Caco-2 (cell line): ENCODE results near the gene RTP1. TPM values are rescaled to one million over a fixed set of nuclear protein-coding genes. Genes with fewer than 3 reads are reported as not detected.

Experiments
- Bru-seq: library from RNA; stranded (reverse); fragments of 400-500 nt; gene quantifications from one replicate; lab custom pipeline; 2021; lab: Mats Ljungman, UMichigan
- BruChase-seq, 2 experiments: library from RNA; stranded (reverse); fragments of 400-500 nt; gene quantifications; one replicate each; lab custom pipeline; 2021; lab: Mats Ljungman, UMichigan
- BruUV-seq: library from RNA; stranded (reverse); fragments of 400-500 nt; replicated peaks from 2 replicates; lab custom pipeline; 2021; lab: Mats Ljungman, UMichigan
- CTCF ChIA-PET: fragments of 300-600 bp; sonication (Branson Sonifier 250); formaldehyde crosslinking; loops from one replicate; lab custom pipeline; 2022; ENCODE audit warnings: antibody characterized with exemption; lab: Charles Lee
- POLR2A ChIA-PET: fragments of 300-600 bp; sonication (Branson Sonifier 250); formaldehyde crosslinking; loops from one replicate; lab custom pipeline; 2022; ENCODE audit warnings: antibody characterized with exemption; lab: Charles Lee
- DNase-seq, 2 experiments: peaks; one replicate each; pipeline versions ENCODE4 v3.0.0 to v3.0.0-alpha.2; 2020 to 2022
- H3K27me3 ChIP-seq: replicated peaks from 2 replicates; pipeline ENCODE4 v1.6.0; 2011; ENCODE audit warnings: low read length; ENCODE audit not compliant: control insufficient read depth, insufficient read depth
- H3K36me3 ChIP-seq: 2 replicates; pipeline ENCODE4 v1.5.1; 2011; ENCODE audit warnings: low read length; ENCODE audit not compliant: control insufficient read depth, insufficient read depth
- H3K4me1 ChIP-seq: fragments of 250-450 bp; sonication (Bioruptor Pico); 2 replicates; pipeline ENCODE4 v1.5.1; 2020; ENCODE audit warnings: mild to moderate bottlenecking
- H3K4me3 ChIP-seq: 2 replicates; pipeline ENCODE4 v1.5.1; 2011; ENCODE audit warnings: low read depth, mild to moderate bottlenecking, control low read depth, low read length
- H3K9me3 ChIP-seq: fragments of 250-450 bp; sonication (Bioruptor Pico); 2 replicates; pipeline ENCODE4 v1.5.1; 2020; ENCODE audit warnings: mild to moderate bottlenecking, moderate library complexity
- H3K27ac Mint-ChIP-seq: one replicate; pipeline ENCODE4 v1.8.0; 2022; ENCODE audit warnings: mixed read lengths; ENCODE audit not compliant: unreplicated experiment
- H3K27me3 Mint-ChIP-seq: one replicate; pipeline ENCODE4 v1.8.0; 2022; ENCODE audit warnings: mixed read lengths; ENCODE audit not compliant: insufficient read depth, unreplicated experiment
- H3K36me3 Mint-ChIP-seq: one replicate; pipeline ENCODE4 v1.8.0; 2022; ENCODE audit warnings: mild to moderate bottlenecking, mixed read lengths; ENCODE audit not compliant: insufficient read depth, unreplicated experiment
- H3K4me1 Mint-ChIP-seq: one replicate; pipeline ENCODE4 v1.8.0; 2022; ENCODE audit warnings: low read depth, mixed read lengths; ENCODE audit not compliant: unreplicated experiment
- H3K4me3 Mint-ChIP-seq: one replicate; pipeline ENCODE4 v1.8.0; 2022; ENCODE audit warnings: mild to moderate bottlenecking, moderate library complexity, mixed read lengths; ENCODE audit not compliant: unreplicated experiment
- H3K9me3 Mint-ChIP-seq: one replicate; pipeline ENCODE4 v1.8.0; 2022; ENCODE audit warnings: mixed read lengths; ENCODE audit not compliant: unreplicated experiment
- CTCF ChIP-seq, 2 experiments: fragments of 200-600 bp in 1 of 2; IDR thresholded peaks; 1 replicate in 1 of 2; 2 replicates in 1 of 2; pipeline versions ENCODE4 v1.5.1 to v1.8.0; 2011 to 2022; ENCODE audit warnings: antibody characterized with exemption in 1 of 2, control low read depth in 1 of 2, inconsistent platforms in 1 of 2, low read depth in 1 of 2, low read length in 1 of 2, mild to moderate bottlenecking in 1 of 2, moderate library complexity in 1 of 2; ENCODE audit not compliant: insufficient read depth in 1 of 2, severe bottlenecking in 1 of 2, unreplicated experiment in 1 of 2
- intact Hi-C: fragments of 100-400 bp; cut with micrococcal nuclease; formaldehyde crosslinking; loops from one replicate; pipeline ENCODE4 v1.10.0; 2022; ENCODE audit not compliant: unreplicated experiment
- long read RNA-seq: library from polyadenylated mRNA; stranded (forward); transcript quantifications from one replicate; pipeline ENCODE4 v2.0.0, GENCODE V29; 2022
- total RNA-seq: library from RNA; stranded (reverse); gene quantifications from 2 replicates; pipeline ENCODE4 v1.2.3, GENCODE V29; 2022

The RTP1 gene, protein sequence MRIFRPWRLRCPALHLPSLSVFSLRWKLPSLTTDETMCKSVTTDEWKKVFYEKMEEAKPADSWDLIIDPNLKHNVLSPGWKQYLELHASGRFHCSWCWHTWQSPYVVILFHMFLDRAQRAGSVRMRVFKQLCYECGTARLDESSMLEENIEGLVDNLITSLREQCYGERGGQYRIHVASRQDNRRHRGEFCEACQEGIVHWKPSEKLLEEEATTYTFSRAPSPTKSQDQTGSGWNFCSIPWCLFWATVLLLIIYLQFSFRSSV
- total RNA-seq (not detected in 2 replicates), Bru-seq, nascent RNA (not detected), BruChase-seq, experiment 1, labeled RNA remaining after a 2-hour chase (not detected), BruChase-seq, experiment 2, labeled RNA remaining after a 6-hour chase (percentile 20 among the genes with signal in this experiment)
- long read RNA-seq = 0 reads

DNA sequence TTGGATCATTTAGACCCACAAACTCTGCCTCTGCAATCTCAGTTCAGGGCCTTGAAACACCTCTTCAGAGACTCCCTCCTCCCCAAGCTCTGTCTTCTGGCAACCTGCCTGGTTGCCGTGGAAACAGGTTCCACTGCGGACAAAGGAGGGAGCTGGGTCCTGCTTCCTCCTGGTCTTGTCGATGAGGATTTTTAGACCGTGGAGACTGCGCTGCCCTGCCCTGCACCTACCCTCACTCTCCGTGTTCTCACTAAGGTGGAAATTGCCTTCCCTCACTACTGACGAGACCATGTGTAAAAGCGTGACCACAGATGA is at the start of gene RTP1:
TSS of gene RTP1 (plus strand) at position 152 of the 315 bp plus-strand sequence. CDS start at position 182, 30 bp downstream.
- BruUV-seq = no TSS peak
- Histone ChIP-seq H3K9me3 (no peaks in the 10 kb centered on the region), H3K4me3 (no peak within 1 kb of the TSS), H3K36me3 (no peaks in the 10 kb centered on the region), H3K27me3 (no peaks in the 10 kb centered on the region), H3K4me1 (no peaks in the 10 kb centered on the region)
- intact Hi-C loops = no loop called here
- no peak for TF ChIP-seq CTCF (IDR thresholded peaks at IDR 0.05; ENCODE audit: insufficient read depth in 1 of 2, low read depth in 1 of 2, low read length in 1 of 2, severe bottlenecking in 1 of 2, unreplicated experiment in 1 of 2)
- ChIA-PET POLR2A (no interaction called here), CTCF (no interaction called here)
- H3K27me3 Mint-ChIP-seq = peaks cover 7% of the 10 kb centered on the region
- no peak within 1 kb of the TSS for H3K4me3 Mint-ChIP-seq
- no peaks in the 10 kb centered on the region for H3K9me3 Mint-ChIP-seq
- DNase-seq = no peak
- H3K4me1 Mint-ChIP-seq = no peaks in the 10 kb centered on the region
- no peaks in the 10 kb centered on the region for H3K36me3 Mint-ChIP-seq
- no peak within 1 kb of the TSS for H3K27ac Mint-ChIP-seq

DNA sequence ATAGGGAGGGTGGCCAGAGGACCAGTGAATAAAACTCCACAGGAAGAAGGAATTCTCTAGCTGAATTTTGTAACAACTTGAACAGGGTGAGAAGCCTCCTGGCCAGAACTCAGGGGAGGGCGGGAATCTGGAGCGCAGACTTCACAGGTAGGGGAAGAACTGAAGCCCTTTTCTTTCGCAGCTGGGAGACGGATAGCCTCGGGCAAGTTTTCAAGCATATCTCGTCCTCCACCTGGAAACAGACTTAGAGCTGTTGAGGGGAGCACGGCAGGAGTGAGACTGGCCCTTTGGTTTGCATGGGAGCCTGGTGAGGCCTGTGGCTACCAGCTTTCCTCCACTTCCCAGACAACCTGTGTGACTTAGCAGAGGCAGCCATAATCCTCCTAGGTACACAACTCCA is 47.1 kb upstream of the RTP1 start:
- H3K4me3 ChIP-seq = no peak overlapping the region
- no peak overlapping the region for H3K4me3 Mint-ChIP-seq
- H3K9me3 Mint-ChIP-seq = peaks cover 12% of the 10 kb centered on the region
- BruUV-seq = no TSS peak
- ChIA-PET CTCF (interaction anchor here (0.6 to 1.6 kb wide), 5 partner anchors 9 to 208 kb away, joined by 3 to 7 read pairs (median 6); no protein-coding TSS in a partner anchor), POLR2A (no interaction called here)
- no peaks in the 10 kb centered on the region for H3K4me1 Mint-ChIP-seq
- TF ChIP-seq CTCF (IDR thresholded peaks at IDR 0.05; ENCODE audit: insufficient read depth in 1 of 2, low read depth in 1 of 2, low read length in 1 of 2, severe bottlenecking in 1 of 2, unreplicated experiment in 1 of 2) = no peak
- H3K27me3 Mint-ChIP-seq = peaks cover 12% of the 10 kb centered on the region
- H3K4me1 ChIP-seq = no peaks in the 10 kb centered on the region
- H3K9me3 ChIP-seq = peaks cover 8% of the 10 kb centered on the region
- H3K36me3 ChIP-seq = no peaks in the 10 kb centered on the region
- no peak for DNase-seq
- no peaks in the 10 kb centered on the region for H3K36me3 Mint-ChIP-seq
- no peak overlapping the region for H3K27ac Mint-ChIP-seq
- intact Hi-C loops = no loop called here
- H3K27me3 ChIP-seq = no peaks in the 10 kb centered on the region

DNA sequence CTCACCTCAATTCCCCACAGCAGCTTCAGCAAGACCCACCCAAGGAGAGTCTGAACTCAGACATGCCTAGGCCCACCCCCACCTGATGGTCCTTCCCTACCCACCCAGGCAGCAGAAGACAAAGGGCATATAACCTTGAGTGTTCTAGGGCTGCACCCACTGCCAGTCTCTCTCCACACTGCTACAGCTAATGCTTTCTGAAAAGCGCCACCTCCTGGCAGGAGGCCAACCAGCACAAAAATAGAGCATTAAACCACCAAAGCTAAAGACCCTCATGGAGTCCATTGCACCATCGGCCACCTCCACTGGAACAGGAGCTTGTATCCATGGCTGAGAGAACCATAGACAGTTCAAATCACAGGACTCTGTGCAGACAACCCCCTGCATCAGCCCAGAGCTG is 46.7 kb upstream of the RTP1 start:
- no peak for TF ChIP-seq CTCF (IDR thresholded peaks at IDR 0.05; ENCODE audit: insufficient read depth in 1 of 2, low read depth in 1 of 2, low read length in 1 of 2, severe bottlenecking in 1 of 2, unreplicated experiment in 1 of 2)
- CTCF ChIA-PET = interaction anchor here (1.0 to 1.6 kb wide), 5 partner anchors 15 to 301 kb away, joined by 3 to 7 read pairs (median 3); no protein-coding TSS in a partner anchor
- Mint-ChIP-seq H3K27me3 (peaks cover 12% of the 10 kb centered on the region), H3K36me3 (no peaks in the 10 kb centered on the region), H3K4me1 (no peaks in the 10 kb centered on the region), H3K9me3 (peaks cover 11% of the 10 kb centered on the region), H3K4me3 (no peak overlapping the region), H3K27ac (no peak overlapping the region)
- BruUV-seq = no TSS peak
- Histone ChIP-seq H3K4me1 (no peaks in the 10 kb centered on the region), H3K9me3 (peaks cover 4% of the 10 kb centered on the region; the same call in 1 of the 2 replicates), H3K4me3 (no peak overlapping the region), H3K27me3 (no peaks in the 10 kb centered on the region), H3K36me3 (no peaks in the 10 kb centered on the region)
- intact Hi-C loops = no loop called here
- peak in 1 of 2 experiments; percentile 36 for DNase-seq
- POLR2A ChIA-PET = no interaction called here
